ENCODE measurements around the gene LHCGR.

Gene LHCGR

DNA sequence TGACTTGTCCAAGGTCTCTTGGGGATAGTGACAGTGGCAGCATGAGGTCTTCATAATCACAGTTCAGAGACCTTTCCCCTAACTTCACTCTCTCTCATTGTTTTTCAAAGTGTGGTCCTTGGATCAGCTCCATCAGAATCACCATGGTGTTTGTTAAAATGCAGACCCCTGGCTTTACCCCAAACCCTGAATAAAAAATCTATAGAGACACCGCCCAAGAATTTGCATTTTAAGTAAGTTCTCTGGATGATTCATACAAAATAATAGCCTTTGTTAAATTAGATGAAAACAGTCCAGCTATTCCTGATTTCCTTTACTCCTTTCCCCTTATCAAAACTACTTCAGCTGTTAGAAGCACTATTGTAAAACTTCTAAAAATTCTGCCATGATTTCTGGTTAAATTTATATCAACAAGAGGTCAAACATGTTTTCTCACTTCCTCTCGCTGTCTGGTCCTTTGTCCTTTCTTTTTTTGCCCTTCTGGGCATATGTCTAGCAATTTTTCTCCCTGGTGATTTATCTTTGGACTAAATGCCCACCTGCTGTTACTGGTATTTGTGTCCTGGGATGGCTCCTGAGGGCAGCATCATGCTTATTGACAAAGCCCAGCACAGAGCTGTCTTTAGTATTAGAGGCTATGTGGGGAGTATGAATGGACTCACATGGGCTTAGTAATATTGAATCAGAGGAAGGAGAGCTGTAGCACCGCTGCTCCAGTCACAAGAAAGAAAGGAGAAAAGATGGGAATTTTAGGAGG, 63.4 kb downstream of the LHCGR start:
- no peak overlapping the region for H3K4me3 Mint-ChIP-seq
- H3K9me3 Mint-ChIP-seq: no peaks in the 10 kb centered on the region
- no peaks in the 10 kb centered on the region for H3K36me3 Mint-ChIP-seq (ENCODE audit: low read depth)
- no peaks in the 10 kb centered on the region for H3K4me1 Mint-ChIP-seq
- TF ChIP-seq, protein P1, sequence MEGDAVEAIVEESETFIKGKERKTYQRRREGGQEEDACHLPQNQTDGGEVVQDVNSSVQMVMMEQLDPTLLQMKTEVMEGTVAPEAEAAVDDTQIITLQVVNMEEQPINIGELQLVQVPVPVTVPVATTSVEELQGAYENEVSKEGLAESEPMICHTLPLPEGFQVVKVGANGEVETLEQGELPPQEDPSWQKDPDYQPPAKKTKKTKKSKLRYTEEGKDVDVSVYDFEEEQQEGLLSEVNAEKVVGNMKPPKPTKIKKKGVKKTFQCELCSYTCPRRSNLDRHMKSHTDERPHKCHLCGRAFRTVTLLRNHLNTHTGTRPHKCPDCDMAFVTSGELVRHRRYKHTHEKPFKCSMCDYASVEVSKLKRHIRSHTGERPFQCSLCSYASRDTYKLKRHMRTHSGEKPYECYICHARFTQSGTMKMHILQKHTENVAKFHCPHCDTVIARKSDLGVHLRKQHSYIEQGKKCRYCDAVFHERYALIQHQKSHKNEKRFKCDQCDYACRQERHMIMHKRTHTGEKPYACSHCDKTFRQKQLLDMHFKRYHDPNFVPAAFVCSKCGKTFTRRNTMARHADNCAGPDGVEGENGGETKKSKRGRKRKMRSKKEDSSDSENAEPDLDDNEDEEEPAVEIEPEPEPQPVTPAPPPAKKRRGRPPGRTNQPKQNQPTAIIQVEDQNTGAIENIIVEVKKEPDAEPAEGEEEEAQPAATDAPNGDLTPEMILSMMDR (IDR thresholded peaks at IDR 0.05): no peak
- no peak for DNase-seq
- no peak overlapping the region for H3K27ac Mint-ChIP-seq
- no peaks in the 10 kb centered on the region for H3K27me3 Mint-ChIP-seq (ENCODE audit: low read depth, poor library complexity)

DNA sequence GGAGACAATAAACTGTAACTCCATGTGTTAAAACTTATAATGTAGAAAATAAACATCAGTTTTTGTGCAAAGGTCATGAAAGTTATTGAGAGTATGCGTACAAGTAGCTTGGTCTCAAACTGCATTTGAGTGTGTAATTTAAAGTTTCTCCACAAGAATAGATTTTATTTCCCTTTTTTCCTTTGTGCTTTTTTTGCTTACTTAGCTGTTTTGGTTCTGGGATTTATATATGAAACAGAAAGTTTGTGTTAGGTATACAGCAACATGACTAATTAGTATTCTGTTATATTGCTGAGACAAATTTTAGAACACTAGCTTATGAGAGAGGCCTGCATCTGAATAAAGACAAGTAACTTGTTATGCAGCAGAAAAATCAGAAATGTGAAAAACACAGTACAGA, 70.4 kb downstream of the LHCGR start:
- TF ChIP-seq, protein P1 (IDR thresholded peaks at IDR 0.05): no peak
- H3K27me3 Mint-ChIP-seq (ENCODE audit: low read depth, poor library complexity): no peaks in the 10 kb centered on the region
- H3K9me3 Mint-ChIP-seq: no peaks in the 10 kb centered on the region
- H3K27ac Mint-ChIP-seq: no peak overlapping the region
- no peaks in the 10 kb centered on the region for H3K4me1 Mint-ChIP-seq
- no peak for DNase-seq
- H3K4me3 Mint-ChIP-seq: no peak overlapping the region
- H3K36me3 Mint-ChIP-seq (ENCODE audit: low read depth): no peaks in the 10 kb centered on the region

DNA sequence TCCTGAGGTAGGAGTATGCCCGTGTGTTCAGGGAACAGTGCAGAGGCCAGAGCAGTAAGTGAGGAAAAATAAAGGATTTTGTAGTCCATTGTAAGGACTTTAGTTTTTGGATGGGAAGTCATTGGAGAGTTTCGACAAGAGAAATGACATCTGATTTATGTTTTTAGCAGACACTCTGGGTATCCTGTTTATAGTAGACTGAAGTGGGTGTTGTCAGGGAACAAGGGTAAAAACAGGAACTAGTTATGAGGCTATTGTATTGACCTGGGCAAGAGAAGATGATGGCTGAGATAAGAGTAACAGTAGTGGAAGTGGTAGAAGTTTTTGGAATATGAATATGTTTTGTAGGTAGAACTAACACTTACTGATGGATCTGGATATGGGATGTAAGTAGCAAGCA, 78.1 kb downstream of the LHCGR start:
- no peak for DNase-seq
- no peaks in the 10 kb centered on the region for H3K27me3 Mint-ChIP-seq (ENCODE audit: low read depth, poor library complexity)
- TF ChIP-seq, protein P1 (IDR thresholded peaks at IDR 0.05): no peak
- H3K4me3 Mint-ChIP-seq: no peak overlapping the region
- H3K27ac Mint-ChIP-seq: no peak overlapping the region
- peaks cover 16% of the 10 kb centered on the region for H3K4me1 Mint-ChIP-seq
- peaks cover 14% of the 10 kb centered on the region for H3K9me3 Mint-ChIP-seq
- H3K36me3 Mint-ChIP-seq (ENCODE audit: low read depth): peaks cover 5% of the 10 kb centered on the region

GRCh38 chr2:48674933-48675332, 80.6 kb downstream of the LHCGR start:
- no peak for DNase-seq
- H3K36me3 Mint-ChIP-seq (ENCODE audit: low read depth): peaks cover 15% of the 10 kb centered on the region
- no peaks in the 10 kb centered on the region for H3K27me3 Mint-ChIP-seq (ENCODE audit: low read depth, poor library complexity)
- no peak overlapping the region for H3K4me3 Mint-ChIP-seq
- TF ChIP-seq, protein P1 (IDR thresholded peaks at IDR 0.05): no peak
- H3K4me1 Mint-ChIP-seq: peaks cover 16% of the 10 kb centered on the region
- no peak overlapping the region for H3K27ac Mint-ChIP-seq
- H3K9me3 Mint-ChIP-seq: peaks cover 25% of the 10 kb centered on the region

- Mint-ChIP-seq H3K27me3 (ENCODE audit: low read depth, poor library complexity) (no peaks in the 10 kb centered on the region), H3K36me3 (ENCODE audit: low read depth) (peaks cover 15% of the 10 kb centered on the region), H3K27ac (no peak overlapping the region), H3K4me1 (peaks cover 16% of the 10 kb centered on the region), H3K4me3 (no peak overlapping the region), H3K9me3 (peaks cover 25% of the 10 kb centered on the region)
- DNase-seq: no peak
- TF ChIP-seq, protein P1 (IDR thresholded peaks at IDR 0.05): no peak
These were observed 81.9 kb downstream of the LHCGR start for GRCh38 chr2:48673581-48673980.

DNA sequence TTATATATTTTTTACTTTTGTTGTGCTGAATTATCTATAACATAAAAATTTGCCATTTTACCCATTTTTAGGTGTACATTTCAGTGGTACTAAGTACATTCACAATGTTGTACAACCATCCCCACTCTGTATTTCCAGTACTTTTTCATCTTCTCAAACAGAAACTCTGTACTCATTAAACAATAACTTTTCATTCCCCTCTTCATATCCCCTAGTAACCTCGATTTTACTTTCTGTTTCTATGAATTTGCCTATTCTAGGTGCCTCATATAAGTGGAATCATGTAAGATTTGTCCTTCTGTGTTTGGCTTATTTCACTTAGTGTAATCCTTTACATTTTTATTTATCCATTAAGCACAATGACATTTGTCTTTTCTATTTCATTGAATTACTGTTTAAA, 86.5 kb downstream of the LHCGR start:
- Mint-ChIP-seq H3K9me3 (peaks cover 23% of the 10 kb centered on the region), H3K4me3 (no peak overlapping the region), H3K4me1 (no peaks in the 10 kb centered on the region), H3K36me3 (ENCODE audit: low read depth) (peaks cover 15% of the 10 kb centered on the region), H3K27me3 (ENCODE audit: low read depth, poor library complexity) (peaks cover 3% of the 10 kb centered on the region), H3K27ac (no peak overlapping the region)
- no peak for DNase-seq
- TF ChIP-seq, protein P1 (IDR thresholded peaks at IDR 0.05): no peak
